ENCODE data around the gene MAMSTR. TPM values are rescaled to one million over a fixed set of nuclear protein-coding genes. Genes with fewer than 3 reads are reported as not detected.
"Not testable (repeated sequence)": the region's sequence is repeated elsewhere in the genome, so short reads cannot be mapped to it uniquely, and the experiment has no call there.

MAMSTR gene
- total RNA-seq, 1 experiment from 2014 or later, result 1.6 TPM

- Histone ChIP-seq H2BK5ac (ENCODE audit: insufficient read length, low read length) (no peak overlapping the region), H3K27me3 (ENCODE audit: insufficient read depth, low read length) (no peaks in the 10 kb centered on the region), H4K91ac (ENCODE audit: insufficient read length, low read depth, low read length) (no peak overlapping the region), H3K27ac (ENCODE audit: insufficient read length, low read depth, low read length) (no peak overlapping the region), H3K18ac (ENCODE audit: insufficient read length, low read depth, low read length) (no peak overlapping the region), H2AK5ac (ENCODE audit: insufficient read length, low read length) (no peak overlapping the region), H3T11ph (ENCODE audit: low read length) (no peak overlapping the region), H3K14ac (ENCODE audit: insufficient read depth, low read length) (peak overlapping the region; percentile 19), H3K79me1 (ENCODE audit: insufficient read depth, low read depth, low read length, poor library complexity, severe bottlenecking) (no peaks in the 10 kb centered on the region), H4K5ac (ENCODE audit: insufficient read length, low read depth, low read length) (no peak overlapping the region), H3K4me1 (ENCODE audit: insufficient read depth, low read length) (no peaks in the 10 kb centered on the region; the same call in 1 of the 2 replicates), H2BK20ac (ENCODE audit: low read depth, low read length, poor library complexity, severe bottlenecking) (no peak overlapping the region), H3K23ac (ENCODE audit: insufficient read length, low read depth, low read length) (no peak overlapping the region), H3K4ac (ENCODE audit: low read depth, low read length) (no peak overlapping the region), H3K23me2 (ENCODE audit: insufficient read length, low read depth, low read length, poor library complexity, severe bottlenecking) (peaks cover 8% of the 10 kb centered on the region), H3K9me3 (ENCODE audit: control insufficient read depth, low read depth, low read length) (no peaks in the 10 kb centered on the region), H3K56ac (ENCODE audit: insufficient read length, low read depth, low read length) (no peak overlapping the region), H2AFZ (ENCODE audit: low read length) (no peak overlapping the region), H2BK120ac (ENCODE audit: low read depth, low read length, poor library complexity, severe bottlenecking) (no peak overlapping the region), H4K8ac (replicated peaks; ENCODE audit: insufficient read length, low read depth, low read length) (no peak overlapping the region), H3K4me2 (ENCODE audit: insufficient read depth, insufficient read length, low read length) (no peak overlapping the region), H3K9ac (ENCODE audit: extremely low read depth, insufficient read length, low read length) (no peak overlapping the region), H4K20me1 (ENCODE audit: control insufficient read depth, insufficient read depth, insufficient read length) (no peaks in the 10 kb centered on the region), H2BK15ac (ENCODE audit: low read depth, low read length) (no peak overlapping the region), H2BK12ac (ENCODE audit: insufficient read length, low read depth, low read length) (no peak overlapping the region), H3K79me2 (ENCODE audit: insufficient read depth, low read length) (no peaks in the 10 kb centered on the region)
- Mint-ChIP-seq H3K27ac (peak overlapping the region in 1 of 3 experiments; percentile 81; a peak in 2 of 7 replicates), H3K36me3 (ENCODE audit: insufficient read depth in 1 of 3, low read depth in 3 of 3) (no peaks in the 10 kb centered on the region), H3K4me3 (peak overlapping the region in 1 of 2 experiments; percentile 47; a peak in 3 of 5 replicates), H3K27me3 (ENCODE audit: low read depth) (no peaks in the 10 kb centered on the region; the same call in 1 of the 2 replicates), H3K9me3 (no peaks in the 10 kb centered on the region), H3K4me1 (peaks cover 32 to 46% of the 10 kb centered on the region in 2 experiments)
- no peak for TF ChIP-seq CTCF (conservative IDR thresholded peaks at IDR 0.05)
- WGBS (ENCODE audit: extremely low coverage, insufficient read length, low lambda C conversion rate), result no CpG with 5 or more reads among the region's 15 CpGs
- DNase-seq, result peak; percentile 33
Observed at GRCh38 chr19:48718711-48719231, 754 bp downstream of the MAMSTR start.

DNA sequence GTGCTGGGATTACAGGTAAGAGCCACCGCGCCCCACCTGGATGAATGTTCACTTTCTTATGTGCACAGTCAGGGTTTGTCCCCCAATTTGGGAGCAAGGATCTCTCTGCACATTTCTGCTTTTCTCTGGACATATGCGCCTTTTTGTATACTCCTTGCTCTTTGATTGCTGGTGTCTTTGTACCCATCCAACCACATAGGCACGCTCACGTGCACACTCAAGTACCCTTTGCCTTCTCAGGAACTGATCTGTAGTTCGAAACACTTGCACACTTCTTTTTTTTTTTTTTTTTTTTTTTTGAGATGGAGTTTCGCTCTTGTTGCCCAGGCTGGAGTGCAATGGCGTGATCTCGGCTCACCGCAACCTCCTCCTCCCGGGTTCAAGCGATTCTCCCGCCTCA is 1.4 kb downstream of the MAMSTR start:
- H3K79me1 ChIP-seq (ENCODE audit: insufficient read depth, low read depth, low read length, poor library complexity, severe bottlenecking); DNase-seq; H3K14ac ChIP-seq (ENCODE audit: insufficient read depth, low read length); H2BK120ac ChIP-seq (ENCODE audit: low read depth, low read length, poor library complexity, severe bottlenecking); H3K9me3 ChIP-seq (ENCODE audit: control insufficient read depth, low read depth, low read length); H2BK12ac ChIP-seq (ENCODE audit: insufficient read length, low read depth, low read length); H4K91ac ChIP-seq (ENCODE audit: insufficient read length, low read depth, low read length); H2BK5ac ChIP-seq (ENCODE audit: insufficient read length, low read length); H3K4me1 ChIP-seq (ENCODE audit: insufficient read depth, low read length); H3K9me3 Mint-ChIP-seq; H3K56ac ChIP-seq (ENCODE audit: insufficient read length, low read depth, low read length); H3K27ac ChIP-seq (ENCODE audit: insufficient read length, low read depth, low read length); H3K23ac ChIP-seq (ENCODE audit: insufficient read length, low read depth, low read length); H3K27me3 Mint-ChIP-seq (ENCODE audit: low read depth); H4K8ac ChIP-seq (replicated peaks; ENCODE audit: insufficient read length, low read depth, low read length); H3K27me3 ChIP-seq (ENCODE audit: insufficient read depth, low read length); H3K4ac ChIP-seq (ENCODE audit: low read depth, low read length); H3K79me2 ChIP-seq (ENCODE audit: insufficient read depth, low read length); H3K9ac ChIP-seq (ENCODE audit: extremely low read depth, insufficient read length, low read length); H3K23me2 ChIP-seq (ENCODE audit: insufficient read length, low read depth, low read length, poor library complexity, severe bottlenecking); H3K27ac Mint-ChIP-seq; H3K4me2 ChIP-seq (ENCODE audit: insufficient read depth, insufficient read length, low read length); H4K5ac ChIP-seq (ENCODE audit: insufficient read length, low read depth, low read length); H2BK20ac ChIP-seq (ENCODE audit: low read depth, low read length, poor library complexity, severe bottlenecking); H3K36me3 Mint-ChIP-seq (ENCODE audit: insufficient read depth in 1 of 3, low read depth in 3 of 3); H3K4me3 Mint-ChIP-seq; H2BK15ac ChIP-seq (ENCODE audit: low read depth, low read length); H3K18ac ChIP-seq (ENCODE audit: insufficient read length, low read depth, low read length); H3T11ph ChIP-seq (ENCODE audit: low read length); H4K20me1 ChIP-seq (ENCODE audit: control insufficient read depth, insufficient read depth, insufficient read length); H2AFZ ChIP-seq (ENCODE audit: low read length); H2AK5ac ChIP-seq (ENCODE audit: insufficient read length, low read length): not testable (repeated sequence)
- peaks cover 33 to 46% of the 10 kb centered on the region in 2 experiments for H3K4me1 Mint-ChIP-seq
- no CpG with 5 or more reads among the region's 13 CpGs for WGBS (ENCODE audit: extremely low coverage, insufficient read length, low lambda C conversion rate)

Measured in H9 (cell line).